Measurements from ENCODE around the gene CLCNKB.

CLCNKB gene

DNA sequence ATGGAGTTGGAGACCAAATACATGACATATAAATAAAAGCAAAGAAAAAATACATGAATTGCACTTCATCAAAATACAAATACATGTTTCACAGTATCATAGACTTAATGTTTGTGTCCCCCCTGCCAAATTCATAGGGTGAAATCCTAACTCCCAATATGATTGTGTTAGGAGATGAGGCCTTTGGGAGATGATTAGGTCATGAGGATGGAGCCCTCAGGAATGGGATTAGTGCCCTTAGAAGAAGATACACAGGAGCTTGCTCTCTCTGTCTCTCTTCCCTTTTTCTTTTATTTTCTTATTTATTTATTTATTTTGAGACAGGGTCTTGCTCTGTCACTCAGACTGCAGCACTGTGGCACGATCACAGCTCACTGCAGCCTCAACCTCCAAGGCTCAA is 55.8 kb downstream of the CLCNKB start:
- no peaks in the 10 kb centered on the region; the same call in 1 of the 2 replicates for H3K27me3 ChIP-seq (ENCODE audit: insufficient read depth, low read depth)
- no peak overlapping the region for H3K4me2 ChIP-seq
- no peak overlapping the region for H3K9ac ChIP-seq
- H3K4me1 ChIP-seq (ENCODE audit: low read depth, poor library complexity, severe bottlenecking), result no peaks in the 10 kb centered on the region
- H2AFZ ChIP-seq (ENCODE audit: low read depth), result no peak overlapping the region
- H3K27ac ChIP-seq, result no peak overlapping the region
- H4K20me1 ChIP-seq (ENCODE audit: insufficient read depth), result no peaks in the 10 kb centered on the region
- H3K79me2 ChIP-seq (ENCODE audit: insufficient read depth, low read depth), result no peaks in the 10 kb centered on the region
- no peak overlapping the region for H3K4me3 ChIP-seq (IDR thresholded peaks at IDR 0.05; ENCODE audit: insufficient read depth, low read depth, low read length)
- TF ChIP-seq, protein P1, sequence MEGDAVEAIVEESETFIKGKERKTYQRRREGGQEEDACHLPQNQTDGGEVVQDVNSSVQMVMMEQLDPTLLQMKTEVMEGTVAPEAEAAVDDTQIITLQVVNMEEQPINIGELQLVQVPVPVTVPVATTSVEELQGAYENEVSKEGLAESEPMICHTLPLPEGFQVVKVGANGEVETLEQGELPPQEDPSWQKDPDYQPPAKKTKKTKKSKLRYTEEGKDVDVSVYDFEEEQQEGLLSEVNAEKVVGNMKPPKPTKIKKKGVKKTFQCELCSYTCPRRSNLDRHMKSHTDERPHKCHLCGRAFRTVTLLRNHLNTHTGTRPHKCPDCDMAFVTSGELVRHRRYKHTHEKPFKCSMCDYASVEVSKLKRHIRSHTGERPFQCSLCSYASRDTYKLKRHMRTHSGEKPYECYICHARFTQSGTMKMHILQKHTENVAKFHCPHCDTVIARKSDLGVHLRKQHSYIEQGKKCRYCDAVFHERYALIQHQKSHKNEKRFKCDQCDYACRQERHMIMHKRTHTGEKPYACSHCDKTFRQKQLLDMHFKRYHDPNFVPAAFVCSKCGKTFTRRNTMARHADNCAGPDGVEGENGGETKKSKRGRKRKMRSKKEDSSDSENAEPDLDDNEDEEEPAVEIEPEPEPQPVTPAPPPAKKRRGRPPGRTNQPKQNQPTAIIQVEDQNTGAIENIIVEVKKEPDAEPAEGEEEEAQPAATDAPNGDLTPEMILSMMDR (conservative IDR thresholded peaks at IDR 0.05; ENCODE audit: low read depth, low read length), result no peak
- no peaks in the 10 kb centered on the region for H3K36me3 ChIP-seq (ENCODE audit: insufficient read depth)

DNA sequence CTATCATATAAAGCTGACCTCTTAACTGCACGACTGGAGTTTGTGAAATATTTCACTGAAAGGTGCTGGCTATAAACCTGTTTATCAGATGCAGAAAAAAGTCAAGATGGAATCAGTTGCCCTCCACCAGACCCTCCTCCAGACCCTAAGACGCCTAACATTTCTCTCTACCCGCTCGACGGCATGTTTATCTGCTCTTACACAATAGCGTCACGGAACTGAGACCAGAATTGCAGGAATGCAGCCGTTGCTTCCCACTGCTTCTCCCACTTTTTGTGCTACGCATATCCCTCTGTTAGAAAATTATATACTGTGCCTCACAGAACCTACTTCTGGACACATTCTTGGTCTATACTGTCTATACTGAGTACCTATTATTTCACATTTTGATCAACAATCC is 58.0 kb downstream of the CLCNKB start:
- Histone ChIP-seq H3K4me1 (ENCODE audit: low read depth, poor library complexity, severe bottlenecking) (no peaks in the 10 kb centered on the region), H3K4me2 (no peak overlapping the region), H3K9ac (no peak overlapping the region), H3K36me3 (ENCODE audit: insufficient read depth) (no peaks in the 10 kb centered on the region), H3K4me3 (IDR thresholded peaks at IDR 0.05; ENCODE audit: insufficient read depth, low read depth, low read length) (no peak overlapping the region), H3K27me3 (ENCODE audit: insufficient read depth, low read depth) (peaks cover 3% of the 10 kb centered on the region; the same call in 1 of the 2 replicates), H3K27ac (no peak overlapping the region), H3K79me2 (ENCODE audit: insufficient read depth, low read depth) (no peaks in the 10 kb centered on the region), H4K20me1 (ENCODE audit: insufficient read depth) (no peaks in the 10 kb centered on the region), H2AFZ (ENCODE audit: low read depth) (no peak overlapping the region)
- TF ChIP-seq, protein P1 (conservative IDR thresholded peaks at IDR 0.05; ENCODE audit: low read depth, low read length), result no peak

All from KMS-11 (cell line).